GM18858 (cell line): ENCODE measurements around the gene GPC5.
A peak's percentile ranks its signal among the peaks of the same experiment; 100 is the strongest.
"Not testable (repeated sequence)": the region's sequence is repeated elsewhere in the genome, so short reads cannot be mapped to it uniquely, and the experiment has no call there.

Experiments
- ATAC-seq: cut with Tn5 transposase; IDR thresholded peaks from one replicate; pipeline ENCODE4 v1.9.1; 2021; ENCODE audit not compliant: unreplicated experiment

The GPC5 gene

GRCh38 chr13:91825516-91825915, 427.1 kb downstream of the GPC5 start:
- no peak for ATAC-seq

DNA sequence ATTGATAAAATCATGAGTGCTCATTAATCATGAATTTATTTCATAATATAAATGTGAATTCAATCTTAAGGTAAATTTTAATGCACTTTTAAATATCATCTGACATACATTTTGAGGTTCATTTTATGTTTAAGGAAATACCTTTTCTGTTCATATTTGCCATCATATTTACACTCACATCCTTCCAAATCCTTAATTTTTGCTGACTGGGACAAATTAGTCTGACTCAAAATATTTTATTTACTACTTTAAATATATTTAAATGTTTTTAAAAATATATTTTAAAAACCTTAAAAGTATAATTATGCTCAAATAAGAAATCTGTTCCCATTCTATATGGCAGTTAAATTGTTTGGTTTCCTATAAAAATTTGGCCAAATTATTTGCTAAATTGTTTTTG, 438.1 kb downstream of the GPC5 start:
- no peak for ATAC-seq

- ATAC-seq = no peak
These were observed 447.2 kb downstream of the GPC5 start for GRCh38 chr13:91845612-91846011.

DNA sequence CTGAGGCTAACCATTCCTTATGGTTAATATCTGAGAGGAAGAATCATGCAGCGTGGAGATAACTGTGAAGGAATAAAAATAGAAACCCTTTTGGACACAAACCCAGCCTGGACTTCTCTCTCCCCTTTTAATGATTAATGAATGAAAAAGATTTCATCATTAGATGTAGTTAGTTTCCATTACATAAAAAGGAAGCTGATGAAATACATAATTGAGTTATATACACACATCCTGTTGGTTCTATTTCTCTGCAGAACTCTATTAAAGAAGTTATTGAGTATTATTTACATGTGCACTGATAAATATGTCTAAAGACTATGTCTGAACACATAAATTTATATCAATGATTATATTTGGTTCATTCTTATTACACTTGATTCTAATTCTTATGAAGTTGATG, 465.3 kb downstream of the GPC5 start:
- no peak for ATAC-seq

DNA sequence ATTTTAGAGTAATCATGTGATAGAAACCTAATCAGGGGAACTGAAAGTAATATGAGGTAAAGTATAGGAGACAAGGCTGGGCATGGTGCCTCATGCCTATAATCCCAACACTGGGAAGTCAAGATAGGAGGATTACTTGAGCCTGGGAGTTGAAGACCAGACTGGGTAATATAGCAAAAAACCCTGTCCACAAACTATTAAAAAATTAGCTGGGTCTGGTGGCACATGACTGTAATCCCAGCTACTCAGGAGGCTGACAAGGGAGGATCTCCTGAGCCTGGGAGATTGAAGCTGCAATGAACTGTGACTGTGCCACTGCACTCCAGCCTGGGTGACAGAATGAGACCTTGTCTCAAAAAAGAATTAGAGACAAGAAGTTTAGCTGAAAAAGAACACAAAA, 469.9 kb downstream of the GPC5 start:
- no peak for ATAC-seq

- ATAC-seq = no peak
These were observed 480.1 kb downstream of the GPC5 start for GRCh38 chr13:91878491-91878890.

GRCh38 chr13:91879360-91879759, 480.9 kb downstream of the GPC5 start:
- no peak for ATAC-seq

- ATAC-seq = no peak
These were observed 484.5 kb downstream of the GPC5 start for GRCh38 chr13:91882918-91883317.

GRCh38 chr13:91889641-91890040, 491.2 kb downstream of the GPC5 start:
- no peak for ATAC-seq

- no peak for ATAC-seq
These were observed 492.7 kb downstream of the GPC5 start for GRCh38 chr13:91891141-91891540.

DNA sequence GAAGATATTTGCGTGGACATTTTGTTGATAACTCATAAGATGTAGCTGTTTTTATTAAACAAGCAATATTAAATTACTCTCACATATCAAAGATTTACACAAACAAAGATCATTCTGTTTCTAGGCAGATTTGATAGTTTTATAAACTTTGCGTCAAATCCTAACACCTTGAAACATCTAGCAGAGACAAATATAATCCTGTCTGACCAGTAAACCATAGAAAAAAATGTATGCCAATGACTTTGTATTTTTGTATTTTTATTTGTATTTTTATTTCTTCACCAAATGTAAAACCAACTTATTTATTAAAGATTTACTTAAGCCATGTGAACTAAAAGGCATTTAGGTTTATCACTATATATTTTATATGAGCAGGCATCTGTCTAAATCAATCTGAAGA, 494.6 kb downstream of the GPC5 start:
- no peak for ATAC-seq

DNA sequence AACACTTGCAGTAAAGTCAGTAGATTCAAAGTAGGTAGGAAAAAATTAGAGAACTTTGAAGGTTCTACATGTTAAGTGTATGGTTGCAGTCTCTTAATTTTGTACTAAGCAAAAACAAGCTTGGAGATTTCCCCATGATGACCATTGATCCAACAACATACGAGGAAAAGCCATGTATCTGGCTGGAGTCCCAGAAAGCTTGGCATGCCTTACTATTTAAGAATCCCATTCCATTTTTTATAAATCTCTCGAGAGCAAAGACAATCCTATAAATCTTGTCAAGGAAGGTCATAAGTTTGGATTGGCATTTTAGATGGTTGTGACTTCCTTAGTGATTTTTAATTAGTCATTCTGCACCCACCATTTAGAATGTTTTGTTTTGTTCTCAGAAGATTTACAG, 495.9 kb downstream of the GPC5 start:
- no peak for ATAC-seq

DNA sequence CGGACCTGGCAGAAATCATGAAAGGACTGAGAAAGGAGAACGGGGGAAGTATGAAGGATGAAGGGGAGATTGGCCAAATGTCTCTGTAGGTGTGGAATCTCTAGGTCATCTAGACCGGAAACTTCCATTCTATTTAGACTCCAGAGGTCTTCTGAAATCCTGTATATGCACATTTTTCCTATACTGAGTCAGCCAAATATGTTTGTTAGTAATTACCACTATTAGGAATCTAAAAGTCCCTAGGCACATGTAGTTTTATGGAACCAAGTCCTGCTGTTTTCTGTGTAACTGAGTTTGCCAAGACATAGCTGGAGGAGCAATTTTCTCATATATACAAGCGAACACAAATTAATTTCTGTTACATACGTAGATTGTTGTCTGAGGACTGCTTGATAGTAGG, 498.1 kb downstream of the GPC5 start:
- no peak for ATAC-seq

DNA sequence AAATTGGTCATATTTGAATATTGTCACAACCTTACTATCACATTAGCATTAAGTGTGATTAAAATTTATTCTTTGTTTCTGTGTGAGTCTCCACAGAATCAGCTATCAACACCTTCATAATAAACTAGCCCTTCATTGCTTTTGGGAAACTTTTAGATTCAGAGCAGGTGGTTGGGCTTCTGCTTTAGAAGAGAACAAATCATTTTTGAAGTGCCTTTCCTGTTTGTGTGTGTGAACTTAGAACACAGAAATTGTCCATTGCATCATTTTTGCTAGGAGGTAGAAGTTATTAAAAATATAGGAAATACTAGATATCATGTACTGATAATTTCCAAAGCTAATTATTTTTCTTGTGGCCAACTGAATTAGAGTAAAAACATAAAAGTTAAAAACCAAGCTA, 500.6 kb downstream of the GPC5 start:
- ATAC-seq = not testable (repeated sequence)

- ATAC-seq = no peak
These were observed 503.9 kb downstream of the GPC5 start for GRCh38 chr13:91902291-91902690.

GRCh38 chr13:91904005-91904404, 505.6 kb downstream of the GPC5 start:
- ATAC-seq = peak; percentile 91

DNA sequence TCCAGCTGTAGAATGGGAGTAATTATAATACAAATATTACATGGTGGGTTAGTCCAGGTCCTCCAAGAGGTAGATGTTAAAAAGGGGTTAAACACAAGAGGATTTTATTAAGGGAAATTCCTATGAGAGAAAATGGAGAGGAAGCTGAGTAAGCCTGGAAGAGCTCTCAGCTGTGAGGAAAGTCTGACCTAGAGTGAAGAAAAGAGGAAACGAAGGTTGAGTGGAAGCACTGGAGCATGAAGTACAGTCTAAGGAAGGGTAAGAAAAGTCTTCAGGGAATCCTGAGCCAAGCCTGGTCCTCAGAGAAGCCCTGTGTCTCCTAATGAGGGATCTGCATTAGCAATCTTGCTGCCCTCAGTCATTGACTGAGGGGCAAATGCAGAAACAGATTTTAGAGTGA, 506.2 kb downstream of the GPC5 start:
- peak; percentile 66 for ATAC-seq

GRCh38 chr13:91907398-91907797, 509.0 kb downstream of the GPC5 start:
- ATAC-seq = no peak

DNA sequence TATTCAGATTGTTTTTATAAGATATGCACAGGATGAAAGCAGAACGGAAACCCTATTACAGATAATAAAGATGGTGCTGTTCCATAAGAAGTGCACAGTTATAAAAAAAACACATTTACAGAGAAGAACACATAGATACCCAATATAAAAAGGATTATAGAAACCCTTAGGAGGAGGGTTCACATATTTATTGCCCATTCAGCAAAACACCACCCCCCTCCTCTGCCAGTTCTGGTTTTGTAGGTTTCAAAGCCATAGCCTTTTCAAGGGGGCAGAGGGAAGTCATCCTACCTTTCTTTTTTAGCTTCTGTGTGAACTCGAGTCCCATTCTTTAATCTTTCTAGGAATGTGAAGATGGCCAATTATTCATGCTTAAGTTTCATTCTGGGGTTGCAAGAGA, 511.2 kb downstream of the GPC5 start:
- ATAC-seq = no peak

DNA sequence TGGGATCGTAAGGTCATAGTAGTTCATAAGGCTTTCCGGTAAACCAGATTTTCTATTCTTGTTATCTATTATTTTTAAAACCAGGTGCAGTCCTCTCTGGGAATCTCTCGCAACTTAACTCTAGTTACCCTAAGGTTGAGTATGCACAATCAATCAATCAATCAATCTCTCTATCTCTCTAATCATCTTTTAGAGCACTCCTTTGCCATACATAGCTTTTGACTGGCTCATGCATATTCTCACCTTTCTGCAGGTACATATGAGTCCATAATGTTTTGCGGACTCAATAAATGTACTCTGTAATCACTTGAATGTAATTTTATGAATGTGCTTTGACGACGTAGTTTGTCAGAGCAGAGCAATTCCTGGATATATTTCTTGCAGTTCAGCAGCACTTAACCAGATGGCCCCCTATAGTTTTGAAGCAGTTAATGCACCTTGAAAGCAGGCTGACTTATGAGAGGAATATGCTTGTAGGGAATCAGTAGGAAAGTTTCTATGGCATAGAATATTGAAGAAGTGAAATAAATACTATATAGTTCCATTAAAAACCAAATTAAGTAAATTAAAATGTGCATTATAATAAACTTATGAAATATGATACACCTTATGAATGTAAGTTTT, 524.7 kb downstream of the GPC5 start:
- ATAC-seq = no peak

GRCh38 chr13:91930687-91931086, 532.3 kb downstream of the GPC5 start:
- no peak for ATAC-seq

- ATAC-seq = no peak
These were observed 535.9 kb downstream of the GPC5 start for GRCh38 chr13:91934354-91934753.

- ATAC-seq = no peak
These were observed 548.2 kb downstream of the GPC5 start for GRCh38 chr13:91946498-91947070.
